ENCODE results near the gene KMT2C. TPM values are rescaled to one million over a fixed set of nuclear protein-coding genes. Genes with fewer than 3 reads are reported as not detected.
"Not testable (repeated sequence)": the region's sequence is repeated elsewhere in the genome, so short reads cannot be mapped to it uniquely, and the experiment has no call there.

The KMT2C gene
- polyA plus RNA-seq, 2 donors: 8.2 to 11.7 TPM

DNA sequence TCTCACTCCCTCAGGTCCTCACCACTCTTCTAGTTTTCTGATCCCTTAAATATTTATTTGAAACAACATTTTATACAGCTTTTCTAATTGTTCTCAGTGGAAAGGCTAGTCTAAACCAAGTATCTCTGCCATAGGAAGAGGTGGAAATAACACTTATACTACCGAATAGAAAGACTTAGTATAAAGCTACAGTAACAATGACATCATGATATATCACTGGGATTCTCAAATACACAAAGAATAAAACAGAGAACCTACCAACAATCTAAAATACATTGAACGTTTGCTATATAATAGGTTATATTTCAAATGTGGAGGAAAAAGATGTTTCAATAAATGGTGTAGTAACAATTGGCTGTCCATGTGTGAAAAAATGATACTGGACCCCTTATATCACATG lies 142.9 kb downstream of the KMT2C start:
- H3K36me3 ChIP-seq (ENCODE audit: control insufficient read depth in 2 of 2, insufficient read depth in 2 of 2, low read length in 1 of 2): no peaks in the 10 kb centered on the region
- no peaks in the 10 kb centered on the region for H3K9me3 ChIP-seq (ENCODE audit: control insufficient read depth in 2 of 2, insufficient read depth in 1 of 2, low read depth in 1 of 2, low read length in 1 of 2)
- no peak overlapping the region for H3K27ac ChIP-seq (ENCODE audit: low read depth in 2 of 2, low read length in 1 of 2)
- 89% methylated on average over 2 of the region's 2 CpGs for WGBS, 2 donors
- H3K27me3 ChIP-seq (ENCODE audit: control insufficient read depth in 1 of 2, insufficient read depth in 2 of 2, low read length in 2 of 2): no peaks in the 10 kb centered on the region
- H3K4me1 ChIP-seq (ENCODE audit: control insufficient read depth in 2 of 2, insufficient read depth in 2 of 2, low read length in 1 of 2): no peaks in the 10 kb centered on the region
- no peak overlapping the region for H3K4me3 ChIP-seq (ENCODE audit: low read depth in 1 of 2, low read length in 2 of 2)

- not testable (repeated sequence) for H3K4me1 ChIP-seq (ENCODE audit: control insufficient read depth in 2 of 2, insufficient read depth in 2 of 2, low read length in 1 of 2); H3K36me3 ChIP-seq (ENCODE audit: control insufficient read depth in 2 of 2, insufficient read depth in 2 of 2, low read length in 1 of 2); H3K27ac ChIP-seq (ENCODE audit: low read depth in 2 of 2, low read length in 1 of 2); H3K27me3 ChIP-seq (ENCODE audit: control insufficient read depth in 1 of 2, insufficient read depth in 2 of 2, low read length in 2 of 2); H3K4me3 ChIP-seq (ENCODE audit: low read depth in 1 of 2, low read length in 2 of 2); H3K9me3 ChIP-seq (ENCODE audit: control insufficient read depth in 2 of 2, insufficient read depth in 1 of 2, low read depth in 1 of 2, low read length in 1 of 2)
- WGBS, 2 donors: 98% methylated on average over 3 of the region's 3 CpGs
Observed at GRCh38 chr7:152286972-152287371, 148.8 kb downstream of the KMT2C start.

- not testable (repeated sequence) for H3K27me3 ChIP-seq (ENCODE audit: control insufficient read depth in 1 of 2, insufficient read depth in 2 of 2, low read length in 2 of 2); H3K4me1 ChIP-seq (ENCODE audit: control insufficient read depth in 2 of 2, insufficient read depth in 2 of 2, low read length in 1 of 2); H3K36me3 ChIP-seq (ENCODE audit: control insufficient read depth in 2 of 2, insufficient read depth in 2 of 2, low read length in 1 of 2); H3K4me3 ChIP-seq (ENCODE audit: low read depth in 1 of 2, low read length in 2 of 2); H3K9me3 ChIP-seq (ENCODE audit: control insufficient read depth in 2 of 2, insufficient read depth in 1 of 2, low read depth in 1 of 2, low read length in 1 of 2); H3K27ac ChIP-seq (ENCODE audit: low read depth in 2 of 2, low read length in 1 of 2)
Observed at GRCh38 chr7:152286219-152286618, 149.6 kb downstream of the KMT2C start.

GRCh38 chr7:152284998-152285397 lies 150.8 kb downstream of the KMT2C start:
- H3K36me3 ChIP-seq (ENCODE audit: control insufficient read depth in 2 of 2, insufficient read depth in 2 of 2, low read length in 1 of 2); H3K9me3 ChIP-seq (ENCODE audit: control insufficient read depth in 2 of 2, insufficient read depth in 1 of 2, low read depth in 1 of 2, low read length in 1 of 2); H3K27ac ChIP-seq (ENCODE audit: low read depth in 2 of 2, low read length in 1 of 2); H3K4me3 ChIP-seq (ENCODE audit: low read depth in 1 of 2, low read length in 2 of 2); H3K4me1 ChIP-seq (ENCODE audit: control insufficient read depth in 2 of 2, insufficient read depth in 2 of 2, low read length in 1 of 2); H3K27me3 ChIP-seq (ENCODE audit: control insufficient read depth in 1 of 2, insufficient read depth in 2 of 2, low read length in 2 of 2): not testable (repeated sequence)
- 87 to 90% methylated on average over 3 of the region's 3 CpGs for WGBS, 2 donors

- not testable (repeated sequence) for H3K27ac ChIP-seq (ENCODE audit: low read depth in 2 of 2, low read length in 1 of 2); H3K36me3 ChIP-seq (ENCODE audit: control insufficient read depth in 2 of 2, insufficient read depth in 2 of 2, low read length in 1 of 2); H3K9me3 ChIP-seq (ENCODE audit: control insufficient read depth in 2 of 2, insufficient read depth in 1 of 2, low read depth in 1 of 2, low read length in 1 of 2); H3K4me1 ChIP-seq (ENCODE audit: control insufficient read depth in 2 of 2, insufficient read depth in 2 of 2, low read length in 1 of 2); H3K4me3 ChIP-seq (ENCODE audit: low read depth in 1 of 2, low read length in 2 of 2); H3K27me3 ChIP-seq (ENCODE audit: control insufficient read depth in 1 of 2, insufficient read depth in 2 of 2, low read length in 2 of 2)
- WGBS, 2 donors: 98% methylated on average over 2 of the region's 2 CpGs
Observed at GRCh38 chr7:152277687-152278086, 158.1 kb downstream of the KMT2C start.

DNA sequence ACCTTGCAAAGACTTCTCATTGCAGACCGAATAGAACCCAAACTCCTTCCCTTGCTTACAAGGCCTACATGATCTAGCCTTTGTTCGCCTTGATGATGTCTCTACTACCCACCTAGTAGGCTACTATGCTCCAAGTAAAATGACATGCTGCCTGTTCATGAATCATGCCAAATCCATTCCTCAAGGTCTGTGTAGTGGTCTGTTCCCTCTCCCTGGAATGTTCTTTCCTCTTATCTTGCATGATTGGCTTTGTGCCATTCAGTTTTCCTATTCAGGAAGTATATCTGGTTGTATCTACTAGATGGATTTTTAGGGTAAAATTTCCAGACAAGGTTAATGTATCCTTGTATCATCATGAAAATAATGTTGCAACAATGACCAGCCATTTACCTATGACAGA lies 165.4 kb downstream of the KMT2C start:
- not testable (repeated sequence) for H3K4me1 ChIP-seq (ENCODE audit: control insufficient read depth in 2 of 2, insufficient read depth in 2 of 2, low read length in 1 of 2); H3K9me3 ChIP-seq (ENCODE audit: control insufficient read depth in 2 of 2, insufficient read depth in 1 of 2, low read depth in 1 of 2, low read length in 1 of 2); H3K36me3 ChIP-seq (ENCODE audit: control insufficient read depth in 2 of 2, insufficient read depth in 2 of 2, low read length in 1 of 2)

GRCh38 chr7:152266859-152267258 lies 168.9 kb downstream of the KMT2C start:
- not testable (repeated sequence) for H3K4me3 ChIP-seq (ENCODE audit: low read depth in 1 of 2, low read length in 2 of 2); H3K36me3 ChIP-seq (ENCODE audit: control insufficient read depth in 2 of 2, insufficient read depth in 2 of 2, low read length in 1 of 2); H3K9me3 ChIP-seq (ENCODE audit: control insufficient read depth in 2 of 2, insufficient read depth in 1 of 2, low read depth in 1 of 2, low read length in 1 of 2); H3K27ac ChIP-seq (ENCODE audit: low read depth in 2 of 2, low read length in 1 of 2); H3K27me3 ChIP-seq (ENCODE audit: control insufficient read depth in 1 of 2, insufficient read depth in 2 of 2, low read length in 2 of 2); H3K4me1 ChIP-seq (ENCODE audit: control insufficient read depth in 2 of 2, insufficient read depth in 2 of 2, low read length in 1 of 2)
- 79 to 83% methylated on average over 2 of the region's 2 CpGs for WGBS, 2 donors

More for the DNA sequence above, 165.4 kb downstream of the KMT2C start:
- not testable (repeated sequence) for H3K27ac ChIP-seq (ENCODE audit: low read depth in 2 of 2, low read length in 1 of 2); H3K27me3 ChIP-seq (ENCODE audit: control insufficient read depth in 1 of 2, insufficient read depth in 2 of 2, low read length in 2 of 2); H3K4me3 ChIP-seq (ENCODE audit: low read depth in 1 of 2, low read length in 2 of 2)
- 99 to 100% methylated on average over 2 of the region's 2 CpGs for WGBS, 2 donors

DNA sequence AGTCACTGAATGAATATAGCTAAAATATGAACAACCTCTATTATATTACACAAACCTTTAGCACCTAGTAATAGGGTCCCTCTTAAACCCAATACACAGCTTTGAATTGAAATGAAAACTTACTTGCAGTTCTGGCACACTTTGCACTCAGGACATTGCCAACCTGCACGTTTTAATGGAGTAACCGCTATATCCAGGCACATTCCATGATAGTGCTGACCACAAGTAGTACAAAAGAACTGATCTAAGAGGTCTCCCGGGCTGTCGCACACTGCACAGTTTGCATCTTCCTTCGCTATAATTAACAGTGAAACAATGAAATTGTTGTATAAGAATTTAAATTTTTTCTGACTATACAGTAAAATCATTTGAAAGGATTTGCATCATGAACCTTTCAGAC lies 170.9 kb downstream of the KMT2C start:
- not testable (repeated sequence) for H3K27me3 ChIP-seq (ENCODE audit: control insufficient read depth in 1 of 2, insufficient read depth in 2 of 2, low read length in 2 of 2); H3K9me3 ChIP-seq (ENCODE audit: control insufficient read depth in 2 of 2, insufficient read depth in 1 of 2, low read depth in 1 of 2, low read length in 1 of 2); H3K4me3 ChIP-seq (ENCODE audit: low read depth in 1 of 2, low read length in 2 of 2); H3K27ac ChIP-seq (ENCODE audit: low read depth in 2 of 2, low read length in 1 of 2); H3K4me1 ChIP-seq (ENCODE audit: control insufficient read depth in 2 of 2, insufficient read depth in 2 of 2, low read length in 1 of 2); H3K36me3 ChIP-seq (ENCODE audit: control insufficient read depth in 2 of 2, insufficient read depth in 2 of 2, low read length in 1 of 2)
- WGBS, 2 donors: 66 to 68% methylated on average over 5 of the region's 5 CpGs

GRCh38 chr7:152262146-152262545 lies 173.7 kb downstream of the KMT2C start:
- not testable (repeated sequence) for H3K4me1 ChIP-seq (ENCODE audit: control insufficient read depth in 2 of 2, insufficient read depth in 2 of 2, low read length in 1 of 2); H3K36me3 ChIP-seq (ENCODE audit: control insufficient read depth in 2 of 2, insufficient read depth in 2 of 2, low read length in 1 of 2); H3K27ac ChIP-seq (ENCODE audit: low read depth in 2 of 2, low read length in 1 of 2); H3K9me3 ChIP-seq (ENCODE audit: control insufficient read depth in 2 of 2, insufficient read depth in 1 of 2, low read depth in 1 of 2, low read length in 1 of 2); H3K4me3 ChIP-seq (ENCODE audit: low read depth in 1 of 2, low read length in 2 of 2); H3K27me3 ChIP-seq (ENCODE audit: control insufficient read depth in 1 of 2, insufficient read depth in 2 of 2, low read length in 2 of 2)
- 94 to 96% methylated on average over 8 of the region's 8 CpGs for WGBS, 2 donors

GRCh38 chr7:152259645-152260044 lies 176.2 kb downstream of the KMT2C start:
- H3K9me3 ChIP-seq (ENCODE audit: control insufficient read depth in 2 of 2, insufficient read depth in 1 of 2, low read depth in 1 of 2, low read length in 1 of 2); H3K27me3 ChIP-seq (ENCODE audit: control insufficient read depth in 1 of 2, insufficient read depth in 2 of 2, low read length in 2 of 2); H3K36me3 ChIP-seq (ENCODE audit: control insufficient read depth in 2 of 2, insufficient read depth in 2 of 2, low read length in 1 of 2); H3K4me1 ChIP-seq (ENCODE audit: control insufficient read depth in 2 of 2, insufficient read depth in 2 of 2, low read length in 1 of 2); H3K4me3 ChIP-seq (ENCODE audit: low read depth in 1 of 2, low read length in 2 of 2); H3K27ac ChIP-seq (ENCODE audit: low read depth in 2 of 2, low read length in 1 of 2): not testable (repeated sequence)

DNA sequence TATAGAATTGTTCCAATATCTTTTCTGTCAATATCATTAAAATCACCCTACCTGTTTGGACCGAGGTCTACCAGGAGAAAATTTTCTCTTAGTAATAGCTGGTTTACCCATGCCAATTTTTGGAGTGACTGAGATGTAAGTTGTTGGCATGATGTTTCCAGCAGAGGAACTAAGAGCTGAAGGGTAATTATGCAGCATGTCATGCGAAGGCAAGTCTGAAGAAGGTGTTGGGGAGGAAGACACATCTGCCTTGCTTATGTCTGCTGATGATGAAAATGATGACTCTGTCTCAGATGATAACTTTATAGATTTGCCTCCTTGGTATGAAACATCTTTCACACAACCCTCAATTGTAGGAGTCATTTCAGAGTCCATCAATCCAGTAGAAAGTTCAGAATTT lies 188.0 kb downstream of the KMT2C start:
- H3K36me3 ChIP-seq (ENCODE audit: control insufficient read depth in 2 of 2, insufficient read depth in 2 of 2, low read length in 1 of 2); H3K4me3 ChIP-seq (ENCODE audit: low read depth in 1 of 2, low read length in 2 of 2); H3K9me3 ChIP-seq (ENCODE audit: control insufficient read depth in 2 of 2, insufficient read depth in 1 of 2, low read depth in 1 of 2, low read length in 1 of 2); H3K27me3 ChIP-seq (ENCODE audit: control insufficient read depth in 1 of 2, insufficient read depth in 2 of 2, low read length in 2 of 2); H3K27ac ChIP-seq (ENCODE audit: low read depth in 2 of 2, low read length in 1 of 2); H3K4me1 ChIP-seq (ENCODE audit: control insufficient read depth in 2 of 2, insufficient read depth in 2 of 2, low read length in 1 of 2): not testable (repeated sequence)
- 80 to 83% methylated on average over 2 of the region's 2 CpGs for WGBS, 2 donors

All from esophagus (tissue), 2 donors.